Measurements from ENCODE around the gene XRCC5.
"Not testable (repeated sequence)": the region's sequence is repeated elsewhere in the genome, so short reads cannot be mapped to it uniquely, and the experiment has no call there.

Gene XRCC5

GRCh38 chr2:216206041-216206703, 97.0 kb downstream of the XRCC5 start:
- DNase-seq = peak; percentile 61

DNA sequence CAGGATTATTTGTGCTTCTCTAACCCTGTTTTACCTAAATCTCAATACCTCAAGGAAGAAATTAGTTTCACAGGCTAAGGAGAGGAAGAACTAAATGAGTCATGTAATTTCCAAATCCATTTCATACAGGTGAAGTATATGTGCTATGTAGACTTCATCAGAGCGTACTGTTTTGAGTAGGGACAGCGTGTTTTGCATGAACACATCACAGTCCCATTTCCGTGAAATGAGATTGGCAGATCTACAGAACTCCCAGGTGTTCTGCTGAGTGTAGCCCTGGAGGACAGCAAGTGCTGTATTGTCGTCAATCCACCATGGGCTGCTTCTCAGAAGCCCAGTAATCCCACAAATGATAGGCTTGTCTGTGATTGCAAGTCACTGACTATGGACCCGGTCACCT, 97.7 kb downstream of the XRCC5 start:
- DNase-seq = no peak

DNA sequence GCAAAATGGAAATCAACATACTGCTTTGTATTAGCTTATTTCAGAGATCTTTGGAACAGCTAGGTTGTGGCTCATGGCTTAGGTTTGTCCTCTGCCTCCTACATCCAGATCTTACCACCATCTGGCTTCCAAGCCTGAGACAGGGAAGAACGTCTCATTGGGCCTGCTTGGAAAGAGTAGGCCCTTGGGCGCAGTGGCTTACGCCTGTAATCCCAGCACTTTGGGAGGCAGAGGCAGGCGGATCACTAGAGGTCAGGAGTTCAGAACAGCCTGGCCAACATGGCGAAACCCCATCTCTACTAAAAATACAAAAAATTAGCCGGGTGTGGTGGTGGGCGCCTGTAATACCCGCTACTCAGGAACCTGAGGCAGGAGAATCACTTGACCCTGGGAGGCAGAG, 99.5 kb downstream of the XRCC5 start:
- DNase-seq = not testable (repeated sequence)

GRCh38 chr2:216210701-216211540, 101.8 kb downstream of the XRCC5 start:
- DNase-seq = peak; percentile 13

- no peak for DNase-seq
Measured at GRCh38 chr2:216211614-216212145, 102.5 kb downstream of the XRCC5 start.

DNA sequence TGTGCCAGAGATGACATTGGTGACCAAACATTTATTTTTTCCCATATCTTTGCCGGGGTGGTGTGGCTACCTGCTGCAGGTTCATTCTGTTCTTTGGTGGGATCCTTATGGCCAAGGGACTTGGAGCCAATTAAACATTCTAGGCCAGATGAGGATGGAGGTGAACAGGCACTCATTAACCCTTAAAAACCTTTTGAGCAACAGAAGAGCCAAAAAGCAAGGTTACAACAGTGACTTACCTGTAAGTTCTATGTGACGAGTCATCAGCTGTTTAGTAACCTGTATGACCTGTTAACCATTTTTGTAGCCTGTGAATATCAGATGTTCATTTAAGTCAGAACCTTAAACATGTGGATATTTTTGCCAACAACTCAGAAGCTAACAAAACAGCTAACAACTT, 105.6 kb downstream of the XRCC5 start:
- DNase-seq = no peak

DNA sequence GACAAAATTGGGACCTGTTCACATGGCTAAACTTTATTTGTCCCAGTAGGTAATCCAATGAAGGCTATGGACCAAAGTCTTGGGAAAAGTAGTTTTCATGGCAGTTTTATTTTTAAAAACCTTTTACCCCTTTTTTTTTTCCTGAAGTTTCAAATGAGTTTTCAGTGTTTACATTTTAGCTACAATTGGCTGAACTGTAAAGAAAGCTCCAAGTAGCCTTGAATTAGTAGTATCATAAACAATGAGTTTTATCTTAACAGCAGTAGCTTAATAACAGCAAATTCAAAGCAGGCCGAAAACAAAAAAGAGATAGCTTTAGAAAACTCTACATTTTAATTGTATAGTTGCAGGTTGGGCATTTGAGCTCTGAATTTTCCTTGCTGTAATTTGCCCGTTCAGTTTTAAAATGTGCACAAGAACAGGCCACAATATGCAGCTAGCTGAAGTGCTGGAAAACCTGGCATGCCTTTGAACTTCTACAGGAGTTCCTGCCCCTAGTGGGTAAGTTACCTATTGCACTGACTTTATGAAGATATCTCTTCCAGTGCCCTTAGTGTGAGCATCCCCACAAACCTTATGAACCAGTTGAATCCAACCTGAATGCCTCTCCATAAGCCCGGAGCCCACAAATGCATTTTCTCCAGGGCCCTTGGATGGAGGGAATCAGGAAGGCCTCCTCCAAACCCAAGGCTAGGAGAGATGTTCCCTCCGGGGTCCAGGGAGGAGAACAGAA, 106.7 kb downstream of the XRCC5 start:
- peak; percentile 10 for DNase-seq

DNA sequence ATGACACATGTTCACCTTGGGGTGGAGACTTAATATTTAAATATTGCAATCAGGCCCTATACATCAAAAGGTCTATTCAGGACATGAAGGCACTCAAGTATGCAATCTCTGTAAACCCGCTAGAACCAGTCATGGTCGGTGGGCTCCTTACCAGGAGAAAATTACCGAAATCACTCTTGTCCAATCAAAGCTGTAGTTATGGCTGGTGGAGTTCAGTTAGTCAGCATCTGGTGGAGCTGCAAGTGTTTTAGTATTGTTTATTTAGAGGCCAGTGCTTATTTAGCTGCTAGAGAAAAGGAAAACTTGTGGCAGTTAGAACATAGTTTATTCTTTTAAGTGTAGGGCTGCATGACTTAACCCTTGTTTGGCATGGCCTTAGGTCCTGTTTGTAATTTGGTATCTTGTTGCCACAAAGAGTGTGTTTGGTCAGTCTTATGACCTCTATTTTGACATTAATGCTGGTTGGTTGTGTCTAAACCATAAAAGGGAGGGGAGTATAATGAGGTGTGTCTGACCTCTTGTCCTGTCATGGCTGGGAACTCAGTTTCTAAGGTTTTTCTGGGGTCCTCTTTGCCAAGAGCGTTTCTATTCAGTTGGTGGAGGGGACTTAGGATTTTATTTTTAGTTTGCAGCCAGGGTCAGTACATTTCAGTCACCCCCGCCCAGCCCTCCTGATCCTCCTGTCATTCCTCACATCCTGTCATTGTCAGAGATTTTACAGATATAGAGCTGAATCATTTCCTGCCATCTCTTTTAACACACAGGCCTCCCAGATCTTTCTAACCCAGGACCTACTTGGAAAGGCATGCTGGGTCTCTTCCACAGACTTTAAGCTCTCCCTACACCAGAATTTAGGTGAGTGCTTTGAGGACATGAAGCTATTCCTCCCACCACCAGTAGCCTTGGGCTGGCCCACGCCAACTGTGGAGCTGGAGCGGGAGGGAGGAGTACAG, 108.1 kb downstream of the XRCC5 start:
- DNase-seq = peak; percentile 16

DNA sequence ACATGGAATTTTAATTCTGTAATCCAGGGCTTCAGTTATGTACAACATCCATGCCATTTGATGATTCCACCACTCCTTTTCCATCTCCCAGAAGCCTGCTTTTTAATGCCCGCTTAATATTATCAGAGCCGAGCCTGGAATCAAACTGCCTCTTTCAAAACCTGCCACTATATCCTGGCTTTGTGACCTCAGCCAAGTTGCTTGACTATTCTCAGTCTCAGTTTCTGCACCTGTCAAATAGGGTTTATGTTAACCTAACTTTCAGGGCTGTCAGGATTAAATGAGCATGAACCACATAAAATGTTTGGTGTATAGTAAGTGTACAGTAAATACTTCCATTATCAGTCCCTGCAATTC, 108.7 kb downstream of the XRCC5 start:
- no peak for DNase-seq

DNA sequence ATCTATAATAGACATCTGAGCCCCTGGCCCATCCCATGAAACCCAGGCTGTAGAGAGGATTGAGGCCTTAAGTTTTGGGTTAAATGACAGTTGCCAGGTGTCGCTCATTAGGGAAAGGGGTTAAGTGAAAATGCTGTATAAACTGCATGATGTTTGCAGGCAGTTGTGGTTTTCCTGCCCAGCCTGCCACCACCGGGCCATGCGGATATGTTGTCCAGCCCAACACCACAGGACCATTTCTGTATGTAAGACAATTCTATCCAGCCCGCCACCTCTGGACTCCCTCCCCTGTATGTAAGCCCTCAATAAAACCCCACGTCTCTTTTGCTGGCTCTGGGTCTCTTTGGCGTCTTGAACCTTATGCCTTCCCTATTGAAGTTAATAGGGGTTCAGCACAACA, 110.7 kb downstream of the XRCC5 start:
- DNase-seq = no peak

DNA sequence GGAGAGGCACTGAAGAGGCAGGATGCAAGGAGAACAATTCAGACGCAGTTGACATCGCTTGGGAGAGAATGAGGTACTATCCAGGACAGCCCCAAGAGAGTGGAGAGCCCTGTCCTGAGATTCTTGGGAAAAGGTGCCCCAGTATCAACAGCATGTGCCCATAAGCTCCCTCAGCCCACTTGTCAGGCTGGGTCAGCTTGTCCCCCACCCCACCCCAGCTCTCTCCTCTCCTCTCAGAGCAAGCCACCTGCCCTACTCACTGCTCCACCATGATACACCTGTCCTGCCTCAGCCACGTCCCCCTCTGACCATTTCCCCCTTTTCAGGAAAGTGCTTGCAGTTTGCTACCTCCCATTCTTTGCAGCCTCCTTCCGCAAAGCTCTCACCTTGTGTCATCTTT, 111.8 kb downstream of the XRCC5 start:
- DNase-seq = no peak

DNA sequence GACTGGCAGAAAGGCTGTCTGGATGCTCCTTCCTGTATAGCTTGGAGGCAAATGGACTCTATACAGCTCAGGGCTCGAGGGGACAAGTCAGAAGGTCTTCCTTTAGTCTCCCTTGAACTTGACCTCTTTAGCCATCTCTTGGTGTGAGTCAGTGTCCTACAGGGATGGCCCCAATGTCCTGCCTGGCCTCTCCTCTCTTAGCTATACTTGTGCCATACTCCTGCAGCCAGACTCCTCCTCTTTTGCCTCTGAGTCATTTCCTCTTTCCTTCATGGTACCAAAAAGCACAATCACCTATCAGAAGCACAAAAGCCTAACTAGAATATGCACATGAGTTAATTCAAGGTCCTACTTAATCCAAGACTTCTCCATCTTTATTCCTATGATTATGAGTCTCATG, 112.7 kb downstream of the XRCC5 start:
- peak; percentile 7 for DNase-seq

GRCh38 chr2:216222650-216223352, 113.7 kb downstream of the XRCC5 start:
- peak; percentile 31 for DNase-seq

GRCh38 chr2:216224388-216224787, 115.2 kb downstream of the XRCC5 start:
- DNase-seq = no peak

- no peak for DNase-seq
Measured at GRCh38 chr2:216229277-216229914, 120.2 kb downstream of the XRCC5 start.

DNA sequence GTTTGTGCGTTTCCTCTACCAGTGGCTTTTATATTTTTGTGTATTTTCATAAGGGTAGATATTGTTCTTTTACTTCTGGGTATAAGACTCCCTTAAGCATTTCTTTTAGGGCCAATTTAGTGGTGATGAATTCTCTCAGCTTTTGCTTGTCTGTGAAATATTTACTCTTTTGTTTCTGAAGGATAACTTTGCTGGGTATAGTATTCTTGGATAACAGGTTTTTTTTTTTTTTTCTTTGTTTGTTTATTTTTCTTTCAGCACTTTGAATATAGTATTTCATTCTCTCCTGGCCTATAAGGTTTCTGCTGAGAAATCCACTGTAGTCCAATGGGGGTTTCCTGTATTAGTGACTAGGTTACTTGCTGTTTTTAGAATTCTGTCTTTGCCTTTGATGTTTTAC, 122.7 kb downstream of the XRCC5 start:
- no peak for DNase-seq

- DNase-seq = no peak
Measured at GRCh38 chr2:216232721-216233120, 123.6 kb downstream of the XRCC5 start.

DNA sequence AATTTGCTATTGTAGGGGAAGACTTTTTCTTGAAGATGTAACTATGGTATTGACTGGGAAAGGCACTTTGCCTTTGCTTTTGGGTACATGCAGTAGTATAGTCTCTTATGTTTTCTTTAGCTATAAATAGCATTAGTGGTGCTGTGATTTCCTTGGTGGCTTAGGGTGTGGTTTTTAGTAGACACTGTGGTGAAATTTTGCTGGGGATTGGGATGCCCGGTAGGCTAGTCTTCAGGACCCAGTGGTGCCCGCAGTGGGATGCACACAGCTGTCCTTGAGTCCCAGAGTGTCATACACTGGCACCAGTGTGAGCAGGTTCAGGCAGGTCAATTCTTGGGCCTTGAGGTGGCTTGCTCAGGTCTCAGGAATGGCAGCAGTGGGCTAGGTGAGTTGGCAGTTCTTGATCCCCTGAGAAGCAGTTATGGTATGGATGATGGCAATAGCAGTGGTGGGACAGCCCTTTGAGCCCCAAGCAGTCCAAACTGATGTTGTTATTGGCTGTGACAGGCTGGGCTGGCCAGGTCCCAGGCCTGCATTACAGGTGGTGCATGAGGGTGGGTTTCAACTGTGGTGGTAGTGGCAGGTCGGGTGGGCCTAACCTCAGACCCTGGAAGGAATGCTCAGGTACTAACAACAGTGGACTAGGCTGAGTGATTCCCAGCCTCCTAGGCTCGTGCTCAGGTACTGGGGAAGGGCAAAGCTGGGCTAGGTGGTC, 124.3 kb downstream of the XRCC5 start:
- DNase-seq = no peak

DNA sequence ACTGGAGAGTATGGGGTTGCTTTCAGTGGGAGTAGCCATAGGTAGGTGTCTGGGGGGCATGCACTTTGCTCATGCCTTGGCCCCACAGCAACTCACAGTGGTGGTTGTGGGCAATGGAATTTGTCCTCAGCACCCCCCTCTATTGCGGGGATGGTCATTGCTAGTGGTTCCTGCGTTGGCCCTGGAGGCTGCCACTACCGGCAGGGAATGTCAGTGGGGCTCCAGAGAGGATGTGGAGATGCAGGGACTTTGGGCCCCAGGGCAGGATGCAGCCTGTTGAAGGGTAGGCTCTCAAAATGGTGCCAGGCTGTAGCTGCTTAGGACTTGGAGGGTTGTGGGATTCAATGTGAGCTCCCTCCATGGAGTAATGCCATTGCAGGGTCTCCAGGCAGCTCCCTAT, 125.0 kb downstream of the XRCC5 start:
- no peak for DNase-seq

GRCh38 chr2:216235462-216235861, 126.3 kb downstream of the XRCC5 start:
- DNase-seq = no peak

DNA sequence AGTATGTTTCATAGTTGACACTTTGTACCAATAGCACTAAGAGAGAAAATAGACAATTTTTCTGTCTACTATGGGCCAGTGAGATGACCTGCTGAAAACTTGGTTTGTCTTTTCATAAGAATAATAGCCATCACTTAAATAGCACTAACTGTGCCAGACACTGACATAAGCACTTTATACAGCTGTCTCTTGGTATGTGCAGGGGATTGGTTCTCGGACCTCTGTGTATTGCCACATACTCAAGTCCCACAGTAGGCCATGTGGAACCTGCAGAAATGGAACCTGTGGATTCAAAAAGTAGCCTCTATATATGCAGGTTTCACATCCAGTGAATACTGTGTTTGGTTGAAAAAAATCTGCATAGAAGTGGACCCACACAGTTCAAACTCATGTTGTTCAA, 126.7 kb downstream of the XRCC5 start:
- DNase-seq = no peak

Measured in suppressor macrophage treated with lipopolysaccharide for 4 hours (primary cell).